K562 (cell line): ENCODE data around the gene AKT3. TPM values are rescaled to one million over a fixed set of nuclear protein-coding genes. Genes with fewer than 3 reads are reported as not detected.

Experiments used
- ATAC-seq: fragments of 200-7000 bp; cut with Tn5 transposase; 3 replicates; pipeline ENCODE4 v1.9.1; 2020; ENCODE audit warnings: moderate library complexity
- BruUV-seq: library from RNA; stranded (reverse); fragments of 400-500 nt; replicated peaks from 2 replicates; lab custom pipeline; 2021; lab: Mats Ljungman, UMichigan
- CTCF ChIA-PET: fragments of 300-600 bp; formaldehyde crosslinking; extraction: SDS; loops from one replicate; lab custom pipeline; 2021; ENCODE audit warnings: low intra/inter-chr PET ratio; lab: Yijun Ruan, JAX
- POLR2A ChIA-PET: fragments of 300-600, 350-650 bp; sonication (Branson Sonifier 250); formaldehyde crosslinking; extraction: SDS; loops from one replicate; lab custom pipeline; 2021; ENCODE audit warnings: antibody characterized with exemption, inconsistent platforms; lab: Yijun Ruan, JAX
- DNase-seq, 4 experiments: peaks; one replicate each; pipeline versions ENCODE4 v3.0.0 to v3.0.0-alpha.2; 2011 to 2018; ENCODE audit warnings: low spot score in 3 of 4, mixed read lengths in 3 of 4; ENCODE audit errors: extremely low read depth in 1 of 4
- FAIRE-seq: peaks from 2 replicates; lab custom pipeline; 2011; peaks lifted over from hg19 to GRCh38; lab: Jason Lieb, UNC
- H2AFZ ChIP-seq: 2 replicates; pipeline ENCODE4 v1.6.0; 2011; ENCODE audit warnings: low read depth, low read length, control low read depth, inconsistent platforms
- H3K27ac ChIP-seq: fragments of 200-600 bp; 3 replicates; pipeline ENCODE4 v1.8.0; 2011; ENCODE audit warnings: low read depth, mild to moderate bottlenecking, control low read depth, inconsistent platforms, low read length, moderate library complexity, mixed read lengths; ENCODE audit errors: extremely low read depth
- H3K27me3 ChIP-seq, 2 experiments: fragments of 300-600 bp in 1 of 2; 2 replicates in 1 of 2; 3 replicates in 1 of 2; pipeline versions ENCODE4 v1.6.0 to v1.8.0; 2011; ENCODE audit warnings: inconsistent platforms in 2 of 2, low read length in 2 of 2, mild to moderate bottlenecking in 1 of 2, mixed read lengths in 1 of 2, moderate library complexity in 1 of 2; ENCODE audit not compliant: control insufficient read depth in 2 of 2, insufficient read depth in 2 of 2
- H3K36me3 ChIP-seq: fragments of 300-600 bp; 3 replicates; pipeline ENCODE4 v1.8.0; 2011; ENCODE audit warnings: mild to moderate bottlenecking, low read length, inconsistent platforms; ENCODE audit not compliant: control insufficient read depth, insufficient read depth
- H3K4me1 ChIP-seq, 2 experiments: fragments of 200-600 bp in 1 of 2; replicated peaks in 1 of 2; 2 replicates in 1 of 2; 3 replicates in 1 of 2; pipeline versions ENCODE4 v1.5.1 to v1.8.0; 2011; ENCODE audit warnings: inconsistent platforms in 2 of 2, low read length in 2 of 2, mild to moderate bottlenecking in 1 of 2, mixed read lengths in 1 of 2, moderate library complexity in 1 of 2; ENCODE audit not compliant: control insufficient read depth in 2 of 2, insufficient read depth in 2 of 2
- H3K4me2 ChIP-seq: 2 replicates; pipeline ENCODE4 v1.6.1; 2011; ENCODE audit warnings: low read length, control low read depth, inconsistent platforms, mixed read lengths; ENCODE audit not compliant: insufficient read depth
- H3K4me3 ChIP-seq: fragments of 200-600 bp; sonication (generic), shearing (Covaris generic); 2 replicates; pipeline ENCODE4 v1.5.1; 2016; ENCODE audit warnings: control low read depth, inconsistent platforms
- H3K79me2 ChIP-seq: fragments of 200-600 bp; 3 replicates; pipeline ENCODE4 v1.8.0; 2011; ENCODE audit warnings: low read length, inconsistent platforms; ENCODE audit not compliant: control insufficient read depth, insufficient read depth
- H3K9ac ChIP-seq, 2 experiments: 2 replicates each; pipeline versions ENCODE4 v1.6.0 to v1.6.1; 2011; ENCODE audit warnings: low read depth in 2 of 2, low read length in 2 of 2, control low read depth in 1 of 2, inconsistent platforms in 1 of 2, mild to moderate bottlenecking in 1 of 2, mixed read lengths in 1 of 2; ENCODE audit not compliant: insufficient read depth in 1 of 2
- H3K9me1 ChIP-seq: one replicate; pipeline ENCODE4 v1.6.0; 2011; ENCODE audit warnings: inconsistent platforms, mild to moderate bottlenecking, low read length, moderate library complexity; ENCODE audit not compliant: control insufficient read depth, insufficient read depth
- H3K9me3 ChIP-seq: replicated peaks from 2 replicates; pipeline ENCODE4 v1.5.1; 2011; ENCODE audit warnings: low read depth, low read length, inconsistent platforms; ENCODE audit not compliant: control insufficient read depth, insufficient read depth
- H4K20me1 ChIP-seq: replicated peaks from 2 replicates; pipeline ENCODE4 v1.6.1; 2011; ENCODE audit warnings: low read length, inconsistent platforms, mixed read lengths; ENCODE audit not compliant: control insufficient read depth, insufficient read depth
- CHCHD3 ChIP-seq: fragments of 250-450 bp; sonication (Bioruptor Pico); IDR thresholded peaks from 2 replicates; pipeline ENCODE4 v2.1.2; 2022; ENCODE audit warnings: mild to moderate bottlenecking
- ELK3 ChIP-seq: fragments of 450-650 bp; formaldehyde crosslinking; IDR thresholded peaks from 2 replicates; pipeline ENCODE4 v1.4.0; 2020; ENCODE audit warnings: mild to moderate bottlenecking
- SAP30 ChIP-seq: fragments of 200-600 bp; sonication (generic); IDR thresholded peaks from 2 replicates; pipeline ENCODE4 v1.6.1; 2012; ENCODE audit warnings: borderline replicate concordance, low read depth, mild to moderate bottlenecking, moderate library complexity, low read length, control low read depth, inconsistent platforms; ENCODE audit not compliant: insufficient read depth, poor library complexity, severe bottlenecking
- SMAD1 ChIP-seq: fragments of 150-350 bp; IDR thresholded peaks from 2 replicates; pipeline ENCODE4 v1.6.1; 2014; ENCODE audit warnings: low read length, low read depth; ENCODE audit not compliant: partially characterized antibody
- SNIP1 ChIP-seq: fragments of 450-650 bp; IDR thresholded peaks from 2 replicates; pipeline ENCODE4 v1.7.1; 2017; ENCODE audit warnings: low read depth, mild to moderate bottlenecking
- ZBTB17 ChIP-seq: fragments of 450-650 bp; formaldehyde crosslinking; IDR thresholded peaks from 2 replicates; pipeline ENCODE4 v1.4.0; 2020; ENCODE audit warnings: mild to moderate bottlenecking
- ZMIZ1 ChIP-seq, 2 experiments: fragments of 150-350 bp in 1 of 2; IDR thresholded peaks; 2 replicates each; pipeline ENCODE4 v1.6.1; 2012 to 2016; ENCODE audit warnings: low read depth in 2 of 2, low read length in 2 of 2, mild to moderate bottlenecking in 1 of 2, moderate library complexity in 1 of 2
- WGBS: fragments of 100-300 bp; shearing (Covaris generic); methylation state at CpG from one replicate; pipeline ENCODE4 v1.1.6; 2016; ENCODE audit warnings: low coverage, mixed read lengths; ENCODE audit not compliant: insufficient coverage; ENCODE audit errors: missing lambda C conversion rate; 5-methylcytosine and 5-hydroxymethylcytosine counted together
- in situ Hi-C: fragments of 300-500 bp; cut with MboI; formaldehyde crosslinking; loops from 4 replicates; pipeline ENCODE4 v1.15.0; 2018; ENCODE audit warnings: inconsistent platforms, mixed read lengths
- intact Hi-C: fragments of 100-400 bp; cut with micrococcal nuclease; formaldehyde crosslinking; loops from 2 replicates; pipeline ENCODE4 v1.14.2; 2022
- polyA plus RNA-seq, 8 experiments: library from polyadenylated mRNA; depleted of rRNA in 4 of 8; stranded (reverse) in 5 of 8; unstranded in 3 of 8; fragments of >200 nt; fragmentation: Nextera tagmentation in 2 of 8; fragmentation: Illumina TruSeq in 1 of 8; extraction: Ambion mirVana in 2 of 8; extraction: Trizol in 1 of 8; gene quantifications; 2 replicates each; pipeline versions ENCODE4 v1.2.1 to v1.2.3, GENCODE V29; 2011 to 2014; ENCODE audit warnings: inconsistent platforms in 1 of 8, missing spikeins in 1 of 8
- total RNA-seq, 7 experiments: library from RNA; depleted of rRNA in 6 of 7; stranded (reverse); fragments of >200 nt in 6 of 7; fragmentation: Illumina TruSeq in 2 of 7; extraction: Trizol in 2 of 7; gene quantifications; 2 replicates each; pipeline versions ENCODE4 v1.2.1 to v1.2.3, GENCODE V29; 2011 to 2021; ENCODE audit warnings: low replicate concordance in 1 of 7
- TF ChIP-seq, protein P1 (sequence below), 2 experiments: fragments of 450-650 bp; IDR thresholded peaks; 2 replicates each; pipeline ENCODE4 v1.6.1; 2016

Gene AKT3
- total and polyA plus RNA-seq, 9 of the 15 experiments (the other 6 are each of a cell fraction or from before 2014, with no cell fraction given): 0.04 to 0.54 (median 0.18) TPM; not detected in 1

DNA sequence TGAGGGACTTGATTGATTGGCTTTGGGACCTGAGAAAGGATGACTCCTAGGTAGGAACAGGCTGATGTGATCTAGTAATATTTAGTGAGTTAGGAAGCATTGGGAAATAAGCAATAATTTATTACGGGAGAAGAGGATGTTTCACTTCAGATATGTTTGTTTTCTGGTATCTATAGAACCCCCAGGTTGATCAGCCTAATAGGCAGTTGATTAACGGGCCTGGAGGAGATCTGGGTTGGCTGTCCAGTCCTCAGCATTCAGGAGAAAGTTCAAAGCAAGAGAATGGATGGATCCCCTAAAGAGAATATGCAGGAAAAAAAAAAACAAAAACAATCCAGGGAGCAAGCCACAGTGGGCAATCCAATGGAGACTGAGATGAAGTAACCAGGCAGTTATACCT lies 48.2 kb upstream of the AKT3 start:
- H4K20me1 ChIP-seq: no peaks in the 10 kb centered on the region

More for the DNA sequence above, 48.2 kb upstream of the AKT3 start:
- H3K9ac ChIP-seq: no peak overlapping the region
- ATAC-seq (no peak), FAIRE-seq (no peak), DNase-seq (no peak)
- no peaks in the 10 kb centered on the region for H3K36me3 ChIP-seq
- CTCF ChIA-PET: no interaction called here
- WGBS: 4% methylated on average over 2 of the region's 2 CpGs
- H3K79me2 ChIP-seq: no peaks in the 10 kb centered on the region
- no peaks in the 10 kb centered on the region for H3K9me3 ChIP-seq
- TF ChIP-seq ZBTB17 (CRISPR knock-in tag) (peak; percentile 77; the same call in 1 of the 2 replicates), SAP30 (no peak), CHCHD3 (no peak), SNIP1 (no peak), SMAD1 (no peak), ZMIZ1 (IDR thresholded peaks at IDR 0.05; ENCODE audit: low read depth in 2 of 2, low read length in 2 of 2) (0 out of 4 replicates have a peak, but pooled peaks of 1 of the 2 experiments have one; percentile 20), ELK3 (CRISPR knock-in tag) (no peak)
- TF ChIP-seq, protein P1, sequence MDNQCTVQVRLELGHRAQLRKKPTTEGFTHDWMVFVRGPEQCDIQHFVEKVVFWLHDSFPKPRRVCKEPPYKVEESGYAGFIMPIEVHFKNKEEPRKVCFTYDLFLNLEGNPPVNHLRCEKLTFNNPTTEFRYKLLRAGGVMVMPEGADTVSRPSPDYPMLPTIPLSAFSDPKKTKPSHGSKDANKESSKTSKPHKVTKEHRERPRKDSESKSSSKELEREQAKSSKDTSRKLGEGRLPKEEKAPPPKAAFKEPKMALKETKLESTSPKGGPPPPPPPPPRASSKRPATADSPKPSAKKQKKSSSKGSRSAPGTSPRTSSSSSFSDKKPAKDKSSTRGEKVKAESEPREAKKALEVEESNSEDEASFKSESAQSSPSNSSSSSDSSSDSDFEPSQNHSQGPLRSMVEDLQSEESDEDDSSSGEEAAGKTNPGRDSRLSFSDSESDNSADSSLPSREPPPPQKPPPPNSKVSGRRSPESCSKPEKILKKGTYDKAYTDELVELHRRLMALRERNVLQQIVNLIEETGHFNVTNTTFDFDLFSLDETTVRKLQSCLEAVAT (IDR thresholded peaks at IDR 0.05): peak in 1 of 2 experiments; percentile 61; a peak in 1 of 4 replicates
- H3K27me3 ChIP-seq: no peaks in the 10 kb centered on the region; a peak in 1 of 5 replicates
- POLR2A ChIA-PET: no interaction called here
- BruUV-seq: no TSS peak
- no peak overlapping the region for H3K27ac ChIP-seq
- in situ Hi-C loops: no loop called here
- H3K4me2 ChIP-seq: no peak overlapping the region
- H3K4me3 ChIP-seq: no peak overlapping the region
- intact Hi-C loops: no loop called here
- no peaks in the 10 kb centered on the region for H3K9me1 ChIP-seq
- H3K4me1 ChIP-seq: no peaks in the 10 kb centered on the region
- no peak overlapping the region for H2AFZ ChIP-seq
